Spleen (tissue), 7 donors: ENCODE data around the gene ELOVL4.

Experiments used
- POLR2A ChIP-seq, 3 donors: fragments of 450-650 bp; IDR thresholded peaks; one replicate each; pipeline ENCODE4 v1.5.1; 2017; ENCODE audit warnings: antibody characterized with exemption in 3 of 3, mild to moderate bottlenecking in 1 of 3
- POLR2AphosphoS5 ChIP-seq, 3 donors: sonication (generic); formaldehyde crosslinking; IDR thresholded peaks; one replicate each; pipeline ENCODE4 v1.5.1; 2017; ENCODE audit warnings: antibody characterized with exemption in 3 of 3
- TF ChIP-seq, protein P1 (sequence below), 11 experiments: fragments of 200-600 bp in 7 of 11; fragments of 450-650 bp in 4 of 11; sonication (generic) in 4 of 11; IDR thresholded peaks in 8 of 11; conservative IDR thresholded peaks in 3 of 11; 1 replicate in 7 of 11; 2 replicates in 4 of 11; pipeline versions ENCODE4 v1.4.0 to v1.8.0; 2016 to 2021; ENCODE audit warnings: antibody characterized with exemption in 11 of 11, inconsistent platforms in 4 of 11, mild to moderate bottlenecking in 1 of 11
- donor health status: DM: no; HTN: no; CAD: no; lungs with moderate emphysema.
- donor health status: DM: no; HTN: no; CAD: no.
- donor health status: DM: no; HTN: no; CAD: no.

DNA sequence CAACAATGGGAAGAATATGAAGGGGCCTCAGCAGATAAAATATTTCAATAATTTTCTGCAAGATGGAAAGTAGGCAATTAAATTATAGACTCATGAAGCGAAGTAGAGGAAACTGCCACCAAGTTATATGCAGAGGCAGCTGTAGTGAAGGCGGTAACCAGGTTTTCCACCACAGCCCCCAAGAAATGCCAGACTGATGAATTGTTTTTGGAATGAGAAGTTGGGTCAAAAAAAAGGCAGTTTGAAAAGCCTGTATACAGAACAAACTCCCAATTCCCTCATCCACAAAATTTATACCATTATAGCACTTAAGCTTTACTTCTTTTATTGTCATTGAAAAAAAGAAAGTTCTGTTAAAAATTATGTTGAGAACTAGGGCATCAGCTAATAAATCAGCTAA is 45.3 kb downstream of the ELOVL4 start:
- TF ChIP-seq, protein P1, sequence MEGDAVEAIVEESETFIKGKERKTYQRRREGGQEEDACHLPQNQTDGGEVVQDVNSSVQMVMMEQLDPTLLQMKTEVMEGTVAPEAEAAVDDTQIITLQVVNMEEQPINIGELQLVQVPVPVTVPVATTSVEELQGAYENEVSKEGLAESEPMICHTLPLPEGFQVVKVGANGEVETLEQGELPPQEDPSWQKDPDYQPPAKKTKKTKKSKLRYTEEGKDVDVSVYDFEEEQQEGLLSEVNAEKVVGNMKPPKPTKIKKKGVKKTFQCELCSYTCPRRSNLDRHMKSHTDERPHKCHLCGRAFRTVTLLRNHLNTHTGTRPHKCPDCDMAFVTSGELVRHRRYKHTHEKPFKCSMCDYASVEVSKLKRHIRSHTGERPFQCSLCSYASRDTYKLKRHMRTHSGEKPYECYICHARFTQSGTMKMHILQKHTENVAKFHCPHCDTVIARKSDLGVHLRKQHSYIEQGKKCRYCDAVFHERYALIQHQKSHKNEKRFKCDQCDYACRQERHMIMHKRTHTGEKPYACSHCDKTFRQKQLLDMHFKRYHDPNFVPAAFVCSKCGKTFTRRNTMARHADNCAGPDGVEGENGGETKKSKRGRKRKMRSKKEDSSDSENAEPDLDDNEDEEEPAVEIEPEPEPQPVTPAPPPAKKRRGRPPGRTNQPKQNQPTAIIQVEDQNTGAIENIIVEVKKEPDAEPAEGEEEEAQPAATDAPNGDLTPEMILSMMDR (IDR thresholded peaks at IDR 0.05 in 8 of 11, conservative IDR thresholded peaks at IDR 0.05 in 3 of 11), result no peak
- TF ChIP-seq POLR2A (IDR thresholded peaks at IDR 0.05) (no peak), POLR2AphosphoS5 (IDR thresholded peaks at IDR 0.05) (no peak)
